HG03469 (cell line): ENCODE measurements around the gene MRPL9.
"Not testable (repeated sequence)": the region's sequence is repeated elsewhere in the genome, so short reads cannot be mapped to it uniquely, and the experiment has no call there.

Experiments used
- ATAC-seq: cut with Tn5 transposase; IDR thresholded peaks from one replicate; pipeline ENCODE4 v1.9.1; 2021; ENCODE audit warnings: mild to moderate bottlenecking, moderate library complexity, moderate number of reproducible peaks; ENCODE audit not compliant: unreplicated experiment

MRPL9 gene

GRCh38 chr1:151737026-151737425 is 26.3 kb downstream of the MRPL9 start:
- ATAC-seq = no peak

GRCh38 chr1:151733995-151734394 is 29.3 kb downstream of the MRPL9 start:
- ATAC-seq = not testable (repeated sequence)

GRCh38 chr1:151733126-151733525 is 30.2 kb downstream of the MRPL9 start:
- ATAC-seq = no peak

- ATAC-seq = no peak
These were observed 33.4 kb downstream of the MRPL9 start for GRCh38 chr1:151729966-151730291.

GRCh38 chr1:151729157-151729965 is 33.9 kb downstream of the MRPL9 start:
- no peak for ATAC-seq

GRCh38 chr1:151728151-151729054 is 34.9 kb downstream of the MRPL9 start:
- ATAC-seq = no peak

- ATAC-seq = no peak
These were observed 39.4 kb downstream of the MRPL9 start for GRCh38 chr1:151723726-151724370.

GRCh38 chr1:151721788-151722510 is 41.3 kb downstream of the MRPL9 start:
- ATAC-seq = no peak

GRCh38 chr1:151720974-151721787 is 42.1 kb downstream of the MRPL9 start, which contains the start of gene RIIAD1:
RIIAD1 (plus strand) TSS chr1:151721522; CDS start chr1:151721537, 15 bp downstream.
- no peak for ATAC-seq

GRCh38 chr1:151720554-151720953 is 42.7 kb downstream of the MRPL9 start:
- ATAC-seq = no peak

- no peak for ATAC-seq
These were observed 43.2 kb downstream of the MRPL9 start for GRCh38 chr1:151720125-151720524.

GRCh38 chr1:151718666-151719065 is 44.6 kb downstream of the MRPL9 start:
- no peak for ATAC-seq

- ATAC-seq = no peak
These were observed 45.3 kb downstream of the MRPL9 start for GRCh38 chr1:151718011-151718431.

GRCh38 chr1:151716771-151717631 is 46.3 kb downstream of the MRPL9 start, which contains the start of gene CELF3:
CELF3 (minus strand) TSS chr1:151716803; CDS start chr1:151716020, 783 bp downstream.
- ATAC-seq = no peak

- no peak for ATAC-seq
These were observed 46.9 kb downstream of the MRPL9 start for GRCh38 chr1:151716405-151716762.

- no peak for ATAC-seq
These were observed 47.4 kb downstream of the MRPL9 start for GRCh38 chr1:151715726-151716404.

GRCh38 chr1:151714820-151715725 is 48.2 kb downstream of the MRPL9 start:
- ATAC-seq = no peak
